ENCODE data around the gene TAF1C.

GRCh38 chr16:84199861-84200260 is 13.0 kb upstream of the TAF1C start:
- TF ChIP-seq CTCF (IDR thresholded peaks at IDR 0.05; ENCODE audit: low read length), result no peak
- no peak for TF ChIP-seq EZH2 (IDR thresholded peaks at IDR 0.05; ENCODE audit: borderline replicate concordance, low read length)

Data from OCI-LY1 (cell line).